ENCODE measurements around the gene ZNF282.

Gene ZNF282

GRCh38 chr7:149154056-149154455, 41.3 kb upstream of the ZNF282 start:
- DNase-seq = no peak
- Histone ChIP-seq H3K9me3 (no peaks in the 10 kb centered on the region), H3K4me3 (ENCODE audit: low read depth, low read length) (no peak overlapping the region), H3K36me3 (peaks cover 36% of the 10 kb centered on the region), H3K27me3 (no peaks in the 10 kb centered on the region), H3K4me1 (no peaks in the 10 kb centered on the region)
- TF ChIP-seq CTCF (IDR thresholded peaks at IDR 0.05; ENCODE audit: low read depth, low read length) = no peak

GRCh38 chr7:149156898-149157297, 38.4 kb upstream of the ZNF282 start:
- Histone ChIP-seq H3K9me3 (no peaks in the 10 kb centered on the region), H3K36me3 (peaks cover 52% of the 10 kb centered on the region), H3K4me1 (no peaks in the 10 kb centered on the region), H3K4me3 (ENCODE audit: low read depth, low read length) (no peak overlapping the region), H3K27me3 (no peaks in the 10 kb centered on the region)
- TF ChIP-seq CTCF (IDR thresholded peaks at IDR 0.05; ENCODE audit: low read depth, low read length) = no peak
- no peak for DNase-seq

- peaks cover 59% of the 10 kb centered on the region for H3K36me3 ChIP-seq
- DNase-seq = no peak
- TF ChIP-seq CTCF (IDR thresholded peaks at IDR 0.05; ENCODE audit: low read depth, low read length) = no peak
These were observed 34.0 kb upstream of the ZNF282 start for GRCh38 chr7:149161241-149161848.

GRCh38 chr7:149166142-149166541, 29.2 kb upstream of the ZNF282 start:
- Histone ChIP-seq H3K27me3 (no peaks in the 10 kb centered on the region), H3K9me3 (no peaks in the 10 kb centered on the region), H3K36me3 (peaks cover 72% of the 10 kb centered on the region), H3K4me1 (no peaks in the 10 kb centered on the region), H3K4me3 (ENCODE audit: low read depth, low read length) (no peak overlapping the region)
- DNase-seq = no peak
- TF ChIP-seq CTCF (IDR thresholded peaks at IDR 0.05; ENCODE audit: low read depth, low read length) = no peak

More at GRCh38 chr7:149161241-149161848, 34.0 kb upstream of the ZNF282 start:
- Histone ChIP-seq H3K27me3 (no peaks in the 10 kb centered on the region), H3K4me1 (no peaks in the 10 kb centered on the region), H3K4me3 (ENCODE audit: low read depth, low read length) (no peak overlapping the region), H3K9me3 (no peaks in the 10 kb centered on the region)

GRCh38 chr7:149166630-149167352, 28.6 kb upstream of the ZNF282 start:
- Histone ChIP-seq H3K36me3 (peaks cover 74% of the 10 kb centered on the region), H3K27me3 (no peaks in the 10 kb centered on the region), H3K9me3 (no peaks in the 10 kb centered on the region), H3K4me1 (no peaks in the 10 kb centered on the region), H3K4me3 (ENCODE audit: low read depth, low read length) (no peak overlapping the region)
- DNase-seq = no peak
- no peak for TF ChIP-seq CTCF (IDR thresholded peaks at IDR 0.05; ENCODE audit: low read depth, low read length)

- peaks cover 68% of the 10 kb centered on the region for H3K36me3 ChIP-seq
- no peaks in the 10 kb centered on the region for H3K27me3 ChIP-seq
- H3K4me3 ChIP-seq (ENCODE audit: low read depth, low read length) = no peak overlapping the region
- TF ChIP-seq CTCF (IDR thresholded peaks at IDR 0.05; ENCODE audit: low read depth, low read length) = no peak
- peaks cover 7% of the 10 kb centered on the region for H3K4me1 ChIP-seq
- H3K9me3 ChIP-seq = no peaks in the 10 kb centered on the region
- no peak for DNase-seq
These were observed 23.3 kb upstream of the ZNF282 start for GRCh38 chr7:149171892-149172533.

Measured in BE2C (cell line).